Measurements from ENCODE around the gene DLG2.

The DLG2 gene

GRCh38 chr11:83678831-83679584 is 1948.1 kb downstream of the DLG2 start:
- no peak for DNase-seq (ENCODE audit: low spot score)

- no peak for DNase-seq (ENCODE audit: low spot score)
These were observed 1949.4 kb downstream of the DLG2 start for GRCh38 chr11:83677730-83678129.

GRCh38 chr11:83676056-83676601 is 1951.0 kb downstream of the DLG2 start:
- no peak for DNase-seq (ENCODE audit: low spot score)

- DNase-seq (ENCODE audit: low spot score), result no peak
These were observed 1952.8 kb downstream of the DLG2 start for GRCh38 chr11:83674102-83674896.

- DNase-seq (ENCODE audit: low spot score), result no peak
These were observed 1955.9 kb downstream of the DLG2 start for GRCh38 chr11:83671289-83671688.

- DNase-seq (ENCODE audit: low spot score), result no peak
These were observed 1961.0 kb downstream of the DLG2 start for GRCh38 chr11:83666149-83666548.

- DNase-seq (ENCODE audit: low spot score), result no peak
These were observed 1963.2 kb downstream of the DLG2 start for GRCh38 chr11:83663988-83664387.

GRCh38 chr11:83663446-83663845 is 1963.7 kb downstream of the DLG2 start:
- DNase-seq (ENCODE audit: low spot score), result no peak

GRCh38 chr11:83662494-83662893 is 1964.7 kb downstream of the DLG2 start:
- no peak for DNase-seq (ENCODE audit: low spot score)

- no peak for DNase-seq (ENCODE audit: low spot score)
These were observed 1965.4 kb downstream of the DLG2 start for GRCh38 chr11:83661491-83662350.

GRCh38 chr11:83659466-83659865 is 1967.7 kb downstream of the DLG2 start:
- DNase-seq (ENCODE audit: low spot score), result no peak

- no peak for DNase-seq (ENCODE audit: low spot score)
These were observed 1970.3 kb downstream of the DLG2 start for GRCh38 chr11:83656796-83657330.

GRCh38 chr11:83655976-83656375 is 1971.2 kb downstream of the DLG2 start:
- no peak for DNase-seq (ENCODE audit: low spot score)

GRCh38 chr11:83649528-83649855 is 1977.7 kb downstream of the DLG2 start:
- DNase-seq (ENCODE audit: low spot score), result no peak

- DNase-seq (ENCODE audit: low spot score), result no peak
These were observed 1978.3 kb downstream of the DLG2 start for GRCh38 chr11:83648610-83649527.

GRCh38 chr11:83645561-83645960 is 1981.6 kb downstream of the DLG2 start:
- DNase-seq (ENCODE audit: low spot score), result no peak

- DNase-seq (ENCODE audit: low spot score), result no peak
These were observed 1984.0 kb downstream of the DLG2 start for GRCh38 chr11:83643115-83643514.

- DNase-seq (ENCODE audit: low spot score), result no peak
These were observed 1984.6 kb downstream of the DLG2 start for GRCh38 chr11:83642500-83642899.

- peak; percentile 4 for DNase-seq (ENCODE audit: low spot score)
These were observed 1985.6 kb downstream of the DLG2 start for GRCh38 chr11:83641511-83641910.

- no peak for DNase-seq (ENCODE audit: low spot score)
These were observed 1987.0 kb downstream of the DLG2 start for GRCh38 chr11:83639995-83640758.
